Measurements from ENCODE around the gene SH3TC1. TPM values are rescaled to one million over a fixed set of nuclear protein-coding genes. Genes with fewer than 3 reads are reported as not detected.

SH3TC1 gene
- total and polyA plus RNA-seq, 2 of the 13 experiments (the other 11 are each of a cell fraction or from before 2014, with no cell fraction given) = 14.9 to 21.8 TPM

DNA sequence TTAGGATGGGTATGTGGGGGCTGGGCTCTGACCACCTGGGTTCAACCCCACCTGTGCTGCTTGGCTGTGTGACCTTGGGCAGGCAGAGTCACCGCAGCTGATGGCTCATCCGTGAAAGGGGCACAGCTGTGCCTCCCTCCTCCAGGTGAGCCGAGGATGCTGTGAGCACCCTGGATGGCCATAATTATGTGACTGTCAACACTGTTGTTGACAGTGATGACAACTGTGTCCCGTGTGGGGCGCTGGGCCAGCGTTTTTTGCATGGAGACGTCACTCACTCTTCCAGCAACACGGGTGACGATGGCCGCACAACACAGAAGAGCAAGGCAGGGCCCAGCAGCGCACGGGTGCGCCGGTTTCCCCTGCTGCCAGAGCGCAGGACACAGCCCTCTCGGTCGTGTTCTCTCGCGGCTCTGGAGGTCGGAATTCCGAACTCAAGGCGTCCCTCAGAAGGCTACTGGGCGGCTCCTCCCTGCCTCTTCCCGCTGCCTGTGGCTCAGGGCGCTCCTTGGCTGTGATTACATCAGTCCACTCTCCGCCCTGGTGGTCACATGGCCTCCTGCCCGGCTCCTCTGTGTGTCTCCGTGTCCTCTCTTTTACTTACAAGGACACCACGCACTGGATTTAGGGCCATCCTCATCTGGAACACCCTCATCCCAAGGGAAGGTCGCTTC is 1.3 kb downstream of the SH3TC1 start (continued):
- TF ChIP-seq FOXA1 (IDR thresholded peaks at IDR 0.05) (no peak), FOXA1 (CRISPR knock-in tag; IDR thresholded peaks at IDR 0.05) (peak; percentile 78), ELF1 (CRISPR knock-in tag; IDR thresholded peaks at IDR 0.05) (no peak), FOXK1 (CRISPR knock-in tag; IDR thresholded peaks at IDR 0.05; ENCODE audit: borderline replicate concordance, low read depth) (no peak), PAF1 (CRISPR knock-in tag; IDR thresholded peaks at IDR 0.05) (no peak), ZNF234 (CRISPR knock-in tag; conservative IDR thresholded peaks at IDR 0.05) (no peak), GLI4 (CRISPR knock-in tag; IDR thresholded peaks at IDR 0.05; ENCODE audit: borderline replicate concordance) (no peak), ETS1 (CRISPR knock-in tag; IDR thresholded peaks at IDR 0.05) (no peak), ZNF749 (CRISPR knock-in tag; IDR thresholded peaks at IDR 0.05; ENCODE audit: borderline replicate concordance) (no peak), ATM (IDR thresholded peaks at IDR 0.05; ENCODE audit: borderline replicate concordance) (no peak), ZSCAN5A (CRISPR knock-in tag; IDR thresholded peaks at IDR 0.05; ENCODE audit: borderline replicate concordance) (no peak), ATRX (CRISPR knock-in tag; IDR thresholded peaks at IDR 0.05; ENCODE audit: borderline replicate concordance) (no peak), ZNF431 (CRISPR knock-in tag; IDR thresholded peaks at IDR 0.05; ENCODE audit: borderline replicate concordance, low read depth) (no peak), HMG20B (CRISPR knock-in tag; conservative IDR thresholded peaks at IDR 0.05) (no peak), NR2F1 (CRISPR knock-in tag; IDR thresholded peaks at IDR 0.05) (no peak), ZBTB8A (CRISPR knock-in tag; IDR thresholded peaks at IDR 0.05; ENCODE audit: borderline replicate concordance, low read depth) (no peak), ZNF879 (CRISPR knock-in tag; IDR thresholded peaks at IDR 0.05) (no peak), ISL2 (CRISPR knock-in tag; IDR thresholded peaks at IDR 0.05) (no peak), YEATS4 (CRISPR knock-in tag; IDR thresholded peaks at IDR 0.05; ENCODE audit: borderline replicate concordance) (no peak), RFX3 (CRISPR knock-in tag; IDR thresholded peaks at IDR 0.05) (no peak), ZNF724P (CRISPR knock-in tag; IDR thresholded peaks at IDR 0.05; ENCODE audit: borderline replicate concordance) (no peak), ZBTB46 (CRISPR knock-in tag; IDR thresholded peaks at IDR 0.05; ENCODE audit: borderline replicate concordance) (no peak), CBX2 (IDR thresholded peaks at IDR 0.05; ENCODE audit: low read depth, low read length) (no peak), CBX2 (CRISPR knock-in tag; IDR thresholded peaks at IDR 0.05; ENCODE audit: low read depth) (no peak)
- TF ChIP-seq, protein P1, sequence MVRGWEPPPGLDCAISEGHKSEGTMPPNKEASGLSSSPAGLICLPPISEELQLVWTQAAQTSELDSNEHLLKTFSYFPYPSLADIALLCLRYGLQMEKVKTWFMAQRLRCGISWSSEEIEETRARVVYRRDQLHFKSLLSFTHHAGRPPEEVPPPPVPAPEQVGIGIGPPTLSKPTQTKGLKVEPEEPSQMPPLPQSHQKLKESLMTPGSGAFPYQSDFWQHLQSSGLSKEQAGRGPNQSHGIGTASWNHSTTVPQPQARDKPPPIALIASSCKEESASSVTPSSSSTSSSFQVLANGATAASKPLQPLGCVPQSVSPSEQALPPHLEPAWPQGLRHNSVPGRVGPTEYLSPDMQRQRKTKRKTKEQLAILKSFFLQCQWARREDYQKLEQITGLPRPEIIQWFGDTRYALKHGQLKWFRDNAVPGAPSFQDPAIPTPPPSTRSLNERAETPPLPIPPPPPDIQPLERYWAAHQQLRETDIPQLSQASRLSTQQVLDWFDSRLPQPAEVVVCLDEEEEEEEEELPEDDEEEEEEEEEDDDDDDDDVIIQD (CRISPR knock-in tag; IDR thresholded peaks at IDR 0.05; ENCODE audit: low read depth) = no peak
- TF ChIP-seq, protein P2, sequence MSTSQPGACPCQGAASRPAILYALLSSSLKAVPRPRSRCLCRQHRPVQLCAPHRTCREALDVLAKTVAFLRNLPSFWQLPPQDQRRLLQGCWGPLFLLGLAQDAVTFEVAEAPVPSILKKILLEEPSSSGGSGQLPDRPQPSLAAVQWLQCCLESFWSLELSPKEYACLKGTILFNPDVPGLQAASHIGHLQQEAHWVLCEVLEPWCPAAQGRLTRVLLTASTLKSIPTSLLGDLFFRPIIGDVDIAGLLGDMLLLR (CRISPR knock-in tag; IDR thresholded peaks at IDR 0.05) = no peak

Measured in HepG2 (cell line).